Activated T-cell treated with anti-CD3 and anti-CD28 coated beads, Interleukin-2, amount 50 U/mL, for 4 hours (primary cell): ENCODE measurements around the gene PCDHB12. TPM values are rescaled to one million over a fixed set of nuclear protein-coding genes. Genes with fewer than 3 reads are reported as not detected.
"Not testable (repeated sequence)": the region's sequence is repeated elsewhere in the genome, so short reads cannot be mapped to it uniquely, and the experiment has no call there.

Experiments used
- ATAC-seq, 2 donors: fragments of 200-7000 bp; cut with Tn5 transposase; one replicate each; pipeline ENCODE4 v1.10.0; 2021
- DNase-seq: peaks from one replicate; pipeline ENCODE4 v3.0.0-alpha.2; 2020
- H3K27me3 Mint-ChIP-seq: one replicate; pipeline ENCODE4 v1.8.0; 2021; ENCODE audit warnings: low read depth, mixed read lengths
- H3K36me3 Mint-ChIP-seq: one replicate; pipeline ENCODE4 v1.8.0; 2022; ENCODE audit warnings: mixed read lengths; ENCODE audit not compliant: insufficient read depth
- H3K4me1 Mint-ChIP-seq: one replicate; pipeline ENCODE4 v1.8.0; 2021; ENCODE audit warnings: low read depth, mixed read lengths
- H3K4me3 Mint-ChIP-seq: one replicate; pipeline ENCODE4 v1.8.0; 2021; ENCODE audit warnings: mild to moderate bottlenecking, moderate library complexity, mixed read lengths
- H3K9me3 Mint-ChIP-seq: one replicate; pipeline ENCODE4 v1.8.0; 2021; ENCODE audit warnings: mixed read lengths
- total RNA-seq, 3 donors: library from RNA; stranded (reverse); gene quantifications; one replicate each; pipeline ENCODE4 v1.2.1, GENCODE V29; 2021

Gene PCDHB12
- not detected for total RNA-seq

GRCh38 chr5:141208478-141208877 lies at the start of gene PCDHB12:
Gene PCDHB12, plus strand, starts transcription at chr5:141208719. Its CDS starts 189 bp downstream, at chr5:141208908.
- peaks cover 2% of the 10 kb centered on the region for H3K36me3 Mint-ChIP-seq
- ATAC-seq = no peak
- no peak for DNase-seq
- H3K4me3 Mint-ChIP-seq = no peak within 1 kb of the TSS
- peaks cover 54% of the 10 kb centered on the region for H3K27me3 Mint-ChIP-seq
- H3K9me3 Mint-ChIP-seq = peaks cover 11% of the 10 kb centered on the region
- no peaks in the 10 kb centered on the region for H3K4me1 Mint-ChIP-seq

- DNase-seq = no peak
- H3K9me3 Mint-ChIP-seq = peaks cover 5% of the 10 kb centered on the region
- no peak for ATAC-seq
- no peaks in the 10 kb centered on the region for H3K36me3 Mint-ChIP-seq
- peaks cover 4% of the 10 kb centered on the region for H3K4me1 Mint-ChIP-seq
- no peak within 1 kb of the TSS for H3K4me3 Mint-ChIP-seq
- H3K27me3 Mint-ChIP-seq = peaks cover 33% of the 10 kb centered on the region
Observed at GRCh38 chr5:141172381-141173204, 35.9 kb upstream of the PCDHB12 start, which contains the start of gene PCDHB7. Gene PCDHB7, plus strand, starts transcription at chr5:141172644. Its CDS starts 192 bp downstream, at chr5:141172836.

DNA sequence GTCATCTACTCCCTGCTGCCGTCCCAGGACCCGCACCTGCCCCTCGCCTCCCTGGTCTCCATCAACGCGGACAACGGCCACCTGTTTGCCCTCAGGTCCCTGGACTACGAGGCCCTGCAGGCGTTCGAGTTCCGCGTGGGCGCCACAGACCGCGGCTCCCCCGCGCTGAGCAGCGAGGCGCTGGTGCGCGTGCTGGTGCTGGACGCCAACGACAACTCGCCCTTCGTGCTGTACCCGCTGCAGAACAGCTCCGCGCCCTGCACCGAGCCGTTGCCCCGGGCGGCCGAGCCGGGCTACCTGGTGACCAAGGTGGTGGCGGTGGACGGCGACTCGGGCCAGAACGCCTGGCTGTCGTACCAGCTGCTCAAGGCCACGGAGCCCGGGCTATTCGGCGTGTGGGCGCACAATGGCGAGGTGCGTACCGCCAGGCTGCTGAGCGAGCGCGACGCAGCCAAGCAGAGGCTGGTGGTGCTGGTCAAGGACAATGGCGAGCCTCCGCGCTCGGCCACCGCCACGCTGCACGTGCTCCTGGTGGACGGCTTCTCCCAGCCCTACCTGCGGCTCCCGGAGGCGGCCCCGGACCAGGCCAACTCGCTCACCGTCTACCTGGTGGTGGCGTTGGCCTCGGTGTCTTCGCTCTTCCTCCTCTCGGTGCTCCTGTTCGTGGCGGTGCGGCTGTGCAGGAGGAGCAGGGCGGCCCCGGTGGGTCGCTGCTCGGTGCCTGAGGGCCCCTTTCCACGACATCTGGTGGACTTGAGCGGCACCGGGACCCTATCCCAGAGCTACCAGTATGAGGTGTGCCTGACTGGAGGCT lies 34.0 kb upstream of the PCDHB12 start:
- not testable (repeated sequence) for DNase-seq, ATAC-seq, H3K4me1 Mint-ChIP-seq, H3K4me3 Mint-ChIP-seq, H3K9me3 Mint-ChIP-seq, H3K36me3 Mint-ChIP-seq
- H3K27me3 Mint-ChIP-seq = peaks cover 25% of the 10 kb centered on the region

DNA sequence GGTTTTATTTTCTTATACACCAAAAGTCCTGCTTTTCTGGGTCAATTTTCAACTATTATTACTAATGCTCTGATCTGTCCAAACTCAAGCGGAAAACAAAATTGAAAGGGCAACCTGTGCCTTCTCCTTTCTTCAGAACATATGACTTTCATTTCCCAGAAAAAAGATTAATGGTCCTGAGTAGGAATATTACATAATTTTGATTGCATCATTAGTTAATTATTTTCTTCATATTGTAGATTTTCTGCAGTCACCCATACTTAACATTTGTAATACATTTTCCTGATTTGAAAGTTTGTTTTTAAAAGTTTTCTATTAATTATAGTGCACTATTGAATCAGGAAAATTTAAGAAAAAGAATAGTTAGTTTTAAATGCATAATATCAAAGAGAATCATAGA lies 32.6 kb upstream of the PCDHB12 start:
- Mint-ChIP-seq H3K9me3 (peaks cover 5% of the 10 kb centered on the region), H3K4me3 (no peak overlapping the region), H3K27me3 (peaks cover 24% of the 10 kb centered on the region), H3K36me3 (no peaks in the 10 kb centered on the region), H3K4me1 (peaks cover 4% of the 10 kb centered on the region)
- DNase-seq (no peak), ATAC-seq (no peak)

GRCh38 chr5:141177577-141178191 lies 30.8 kb upstream of the PCDHB12 start, which contains the start of gene PCDHB8:
Gene PCDHB8, plus strand, starts transcription at chr5:141177790. Its CDS starts 245 bp downstream, at chr5:141178035.
- H3K9me3 Mint-ChIP-seq, H3K4me1 Mint-ChIP-seq, H3K36me3 Mint-ChIP-seq, DNase-seq, ATAC-seq, H3K4me3 Mint-ChIP-seq: not testable (repeated sequence)
- peaks cover 32% of the 10 kb centered on the region for H3K27me3 Mint-ChIP-seq

- H3K27me3 Mint-ChIP-seq = peaks cover 31% of the 10 kb centered on the region
- H3K4me3 Mint-ChIP-seq, DNase-seq, H3K36me3 Mint-ChIP-seq, ATAC-seq, H3K9me3 Mint-ChIP-seq, H3K4me1 Mint-ChIP-seq: not testable (repeated sequence)
Observed at GRCh38 chr5:141179371-141179770, 29.1 kb upstream of the PCDHB12 start.

DNA sequence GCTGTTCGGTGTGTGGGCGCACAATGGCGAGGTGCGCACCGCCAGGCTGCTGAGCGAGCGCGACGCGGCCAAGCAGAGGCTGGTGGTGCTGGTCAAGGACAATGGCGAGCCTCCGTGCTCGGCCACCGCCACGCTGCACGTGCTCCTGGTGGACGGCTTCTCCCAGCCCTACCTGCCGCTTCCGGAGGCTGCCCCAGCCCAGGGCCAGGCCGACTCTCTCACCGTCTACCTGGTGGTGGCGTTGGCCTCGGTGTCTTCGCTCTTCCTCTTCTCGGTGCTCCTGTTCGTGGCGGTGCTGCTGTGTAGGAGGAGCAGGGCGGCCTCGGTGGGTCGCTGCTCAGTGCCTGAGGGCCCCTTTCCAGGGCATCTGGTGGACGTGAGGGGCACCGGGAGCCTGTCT lies 28.6 kb upstream of the PCDHB12 start:
- H3K4me3 Mint-ChIP-seq, H3K4me1 Mint-ChIP-seq, DNase-seq, H3K36me3 Mint-ChIP-seq, ATAC-seq: not testable (repeated sequence)
- Mint-ChIP-seq H3K27me3 (peaks cover 36% of the 10 kb centered on the region), H3K9me3 (peaks cover 13% of the 10 kb centered on the region)

GRCh38 chr5:141180313-141180712 lies 28.2 kb upstream of the PCDHB12 start:
- DNase-seq (no peak), ATAC-seq (no peak)
- peaks cover 40% of the 10 kb centered on the region for H3K27me3 Mint-ChIP-seq
- H3K4me1 Mint-ChIP-seq = no peaks in the 10 kb centered on the region
- no peak overlapping the region for H3K4me3 Mint-ChIP-seq
- peaks cover 16% of the 10 kb centered on the region for H3K9me3 Mint-ChIP-seq
- H3K36me3 Mint-ChIP-seq = no peaks in the 10 kb centered on the region

DNA sequence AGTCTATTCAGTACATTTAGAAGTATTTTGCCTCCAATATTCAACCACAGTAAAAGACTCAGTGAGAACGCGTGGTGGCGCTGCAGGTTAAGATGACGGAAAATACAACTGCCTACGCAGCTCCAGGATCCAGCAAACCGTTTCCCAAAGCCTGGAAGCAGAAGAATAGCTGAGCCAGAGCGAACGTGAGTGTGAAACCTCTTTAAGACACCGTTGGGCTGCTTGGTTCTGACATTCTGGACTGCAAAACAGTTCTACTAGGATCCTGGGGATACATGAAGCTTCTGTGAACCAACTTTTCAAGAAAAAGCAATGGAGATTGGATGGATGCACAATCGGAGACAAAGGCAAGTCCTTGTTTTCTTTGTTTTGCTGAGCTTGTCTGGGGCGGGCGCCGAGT lies 26.3 kb upstream of the PCDHB12 start, which contains the start of gene PCDHB16:
TSS of gene PCDHB16 (plus strand) at position 140 of the 400 bp plus-strand sequence. CDS start at position 313, 173 bp downstream.
- Mint-ChIP-seq H3K9me3 (peaks cover 16% of the 10 kb centered on the region), H3K4me3 (no peak within 1 kb of the TSS), H3K36me3 (no peaks in the 10 kb centered on the region), H3K4me1 (peaks cover 3% of the 10 kb centered on the region), H3K27me3 (peaks cover 52% of the 10 kb centered on the region)
- DNase-seq (no peak), ATAC-seq (no peak)

GRCh38 chr5:141184117-141184855 lies 24.2 kb upstream of the PCDHB12 start:
- H3K27me3 Mint-ChIP-seq = peaks cover 63% of the 10 kb centered on the region
- not testable (repeated sequence) for H3K4me1 Mint-ChIP-seq, H3K36me3 Mint-ChIP-seq, H3K4me3 Mint-ChIP-seq, ATAC-seq, DNase-seq
- peaks cover 19% of the 10 kb centered on the region for H3K9me3 Mint-ChIP-seq

- Mint-ChIP-seq H3K4me1 (peaks cover 3% of the 10 kb centered on the region), H3K27me3 (peaks cover 72% of the 10 kb centered on the region), H3K36me3 (peaks cover 2% of the 10 kb centered on the region), H3K4me3 (peak within 1 kb of the TSS; percentile 45), H3K9me3 (peaks cover 19% of the 10 kb centered on the region)
- ATAC-seq (no peak), DNase-seq (no peak)
Observed at GRCh38 chr5:141186897-141187512, 21.5 kb upstream of the PCDHB12 start, which contains the start of gene PCDHB9. Gene PCDHB9, plus strand, starts transcription at chr5:141187161. Its CDS starts 158 bp downstream, at chr5:141187319.

- not testable (repeated sequence) for H3K4me1 Mint-ChIP-seq, DNase-seq, H3K4me3 Mint-ChIP-seq, H3K36me3 Mint-ChIP-seq, ATAC-seq
- Mint-ChIP-seq H3K9me3 (peaks cover 10% of the 10 kb centered on the region), H3K27me3 (peaks cover 62% of the 10 kb centered on the region)
Observed at GRCh38 chr5:141188682-141189081, 19.8 kb upstream of the PCDHB12 start.

DNA sequence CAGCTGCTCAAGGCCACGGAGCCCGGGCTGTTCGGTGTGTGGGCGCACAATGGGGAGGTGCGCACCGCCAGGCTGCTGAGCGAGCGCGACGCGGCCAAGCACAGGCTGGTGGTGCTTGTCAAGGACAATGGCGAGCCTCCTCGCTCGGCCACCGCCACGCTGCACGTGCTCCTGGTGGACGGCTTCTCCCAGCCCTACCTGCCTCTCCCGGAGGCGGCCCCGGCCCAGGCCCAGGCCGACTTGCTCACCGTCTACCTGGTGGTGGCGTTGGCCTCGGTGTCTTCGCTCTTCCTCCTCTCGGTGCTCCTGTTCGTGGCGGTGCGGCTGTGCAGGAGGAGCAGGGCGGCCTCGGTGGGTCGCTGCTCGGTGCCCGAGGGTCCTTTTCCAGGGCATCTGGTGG lies 19.4 kb upstream of the PCDHB12 start:
- not testable (repeated sequence) for H3K4me3 Mint-ChIP-seq, H3K4me1 Mint-ChIP-seq, DNase-seq, ATAC-seq, H3K36me3 Mint-ChIP-seq
- H3K27me3 Mint-ChIP-seq = peaks cover 61% of the 10 kb centered on the region
- peaks cover 10% of the 10 kb centered on the region for H3K9me3 Mint-ChIP-seq
